Adrenal gland (tissue), 12 donors: ENCODE measurements around the gene OTOS. TPM values are rescaled to one million over a fixed set of nuclear protein-coding genes. Genes with fewer than 3 reads are reported as not detected.

Source experiments
- DNase-seq, 7 donors: peaks; one replicate each; pipeline ENCODE4 v3.0.0-alpha.2; 2019 to 2020
- H3K27ac ChIP-seq, 5 donors: fragments of 200-600 bp; sonication (generic) in 4 of 5; 1 replicate in 3 of 5; 2 replicates in 2 of 5; pipeline versions ENCODE4 v1.5.1 to v1.8.0; 2016 to 2020; ENCODE audit warnings: mild to moderate bottlenecking in 1 of 5
- H3K27me3 ChIP-seq: fragments of 200-600 bp; 2 replicates; pipeline ENCODE4 v1.8.0; 2021
- H3K36me3 ChIP-seq, 2 donors: fragments of 200-600 bp; replicated peaks in 1 of 2; 1 replicate in 1 of 2; 2 replicates in 1 of 2; pipeline versions ENCODE4 v1.5.1 to v1.8.0; 2018 to 2022
- H3K4me1 ChIP-seq, 2 donors: fragments of 200-600 bp; replicated peaks in 1 of 2; 1 replicate in 1 of 2; 2 replicates in 1 of 2; pipeline versions ENCODE4 v1.5.1 to v1.8.0; 2018 to 2021
- H3K4me3 ChIP-seq, 4 donors: fragments of 200-600 bp; sonication (generic) in 3 of 4; one replicate each; pipeline ENCODE4 v1.5.1; 2016 to 2018
- H3K9me3 ChIP-seq, 3 donors: fragments of 200-600 bp; sonication (generic) in 1 of 3; replicated peaks in 1 of 3; 1 replicate in 2 of 3; 2 replicates in 1 of 3; pipeline versions ENCODE4 v1.5.1 to v1.8.0; 2016 to 2021
- CTCF ChIP-seq, 6 experiments: fragments of 450-650 bp in 4 of 6; fragments of 200-600 bp in 2 of 6; sonication (generic) in 1 of 6; IDR thresholded peaks; 1 replicate in 5 of 6; 2 replicates in 1 of 6; pipeline versions ENCODE4 v1.5.1 to v1.8.0; 2016 to 2021; ENCODE audit warnings: antibody characterized with exemption in 6 of 6, mild to moderate bottlenecking in 2 of 6, moderate library complexity in 1 of 6
- POLR2A ChIP-seq, 2 donors: fragments of 450-650 bp; IDR thresholded peaks; one replicate each; pipeline ENCODE4 v1.6.1; 2017; ENCODE audit warnings: antibody characterized with exemption in 2 of 2, mild to moderate bottlenecking in 2 of 2, moderate library complexity in 1 of 2
- WGBS, 4 donors: extraction: QIAGEN DNeasy Blood & Tissue Kit in 2 of 4; methylation state at CpG; one replicate each; pipeline versions ENCODE4 v1.1.5 to v1.1.7; 2013 to 2017; 5-methylcytosine and 5-hydroxymethylcytosine counted together
- intact Hi-C, 2 donors: fragments of 100-400 bp; cut with DNase I; formaldehyde crosslinking; loops; one replicate each; pipeline versions ENCODE4 v1.14.1 to v1.15.0; 2022 to 2023
- polyA plus RNA-seq, 3 donors: library from polyadenylated mRNA; stranded (reverse); fragments of 200-250 nt in 2 of 3; fragments of 350-450 nt in 1 of 3; fragmentation: Illumina TruSeq in 1 of 3; extraction: RNeasy Lipid Tissue Mini Kit (QIAGEN cat#74804) in 1 of 3; gene quantifications; one replicate each; pipeline ENCODE4 v1.2.3, GENCODE V29; 2013 to 2014
- total RNA-seq, 9 donors: library from RNA; depleted of rRNA in 4 of 9; stranded (reverse); fragments of >200 nt in 4 of 9; fragments of 120-200 nt in 1 of 9; fragmentation: NEBNext Ultra II Directional in 1 of 9; extraction: Animal tissue kit (Norgen Biotek cat#: 25700) in 1 of 9; gene quantifications; one replicate each; pipeline versions ENCODE4 v1.1.0 to v1.2.4, GENCODE V29; 2013 to 2023
- donor health status: healthy with polysubstance abuse.
- donor health status: Bipolar disorder and iron deficiency.
- donor health status: DM: yes; HTN: yes; CAD: no.
- donor health status: DM: no; HTN: no; CAD: no.
- donor health status: DM: no; HTN: no; CAD: no.
- donor health status: DM: yes; HTN: yes; CAD: no.

Gene OTOS
- total and polyA plus RNA-seq, 12 donors: not detected

DNA sequence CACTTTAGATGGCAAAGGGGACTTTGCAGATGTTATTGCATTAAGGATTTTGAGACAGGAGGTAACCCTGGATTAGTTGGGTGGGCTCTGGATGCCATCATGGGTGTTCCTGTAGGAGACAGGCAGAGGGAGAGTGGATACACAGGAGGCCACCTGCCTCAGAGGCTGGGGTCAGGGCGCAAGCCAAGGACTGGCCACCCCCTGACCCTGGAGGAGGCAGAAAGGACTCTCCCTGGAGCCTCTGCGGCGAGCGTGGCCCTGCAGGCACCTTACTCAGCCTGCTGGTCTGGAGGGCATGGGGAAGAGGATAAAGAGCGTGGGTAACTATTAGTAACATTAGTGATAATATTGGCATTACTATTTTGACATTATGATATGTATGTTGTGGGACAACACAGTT lies 21.6 kb upstream of the OTOS start:
- no peaks in the 10 kb centered on the region for H3K9me3 ChIP-seq
- no peaks in the 10 kb centered on the region for H3K27me3 ChIP-seq
- no peak overlapping the region for H3K4me3 ChIP-seq
- no peak for DNase-seq
- no peaks in the 10 kb centered on the region for H3K36me3 ChIP-seq
- TF ChIP-seq CTCF (IDR thresholded peaks at IDR 0.05): no peak
- no peak for TF ChIP-seq POLR2A (IDR thresholded peaks at IDR 0.05)
- intact Hi-C loops: no loop called here
- H3K27ac ChIP-seq: no peak overlapping the region
- WGBS, 4 donors: 72 to 75% (median 74%) methylated on average over 5 of the region's 5 CpGs
- peaks cover 0 to 6% of the 10 kb centered on the region in 2 donors for H3K4me1 ChIP-seq

DNA sequence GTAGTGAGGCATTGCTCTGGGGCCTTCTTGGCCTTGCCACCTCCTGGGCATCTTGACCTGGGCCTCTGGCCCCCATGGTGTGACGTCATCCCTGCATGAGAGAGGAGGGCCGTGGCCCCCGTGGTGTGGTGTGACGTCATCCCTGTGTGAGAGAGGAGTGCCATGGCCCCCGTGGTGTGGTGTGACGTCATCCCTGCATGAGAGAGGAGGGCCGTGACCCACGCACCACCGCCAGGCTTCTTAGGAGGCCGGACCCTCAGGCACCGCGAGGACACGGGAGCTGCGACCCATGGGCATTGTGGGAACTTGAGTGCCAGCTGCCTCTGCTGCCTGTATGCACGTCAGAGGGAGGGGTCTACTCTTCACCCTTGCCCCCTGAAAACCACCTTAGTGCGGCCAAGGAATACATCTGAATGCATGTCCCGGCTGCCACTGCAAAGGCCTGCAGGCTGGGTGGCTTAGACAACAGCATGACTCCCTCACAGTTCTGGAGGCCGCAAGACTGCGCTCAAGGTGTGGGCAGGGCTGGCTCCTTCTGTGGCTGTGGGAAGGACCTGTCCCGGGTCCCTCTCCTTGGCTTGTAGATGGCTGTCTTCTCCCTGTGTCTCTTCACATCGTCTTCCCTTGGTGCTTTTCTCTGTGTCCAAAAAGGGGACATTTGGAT lies 20.8 kb upstream of the OTOS start:
- 92 to 95% (median 93%) methylated on average over 15 to 21 of the region's 21 CpGs for WGBS, 4 donors
- no peak for TF ChIP-seq POLR2A (IDR thresholded peaks at IDR 0.05)
- no peak for TF ChIP-seq CTCF (IDR thresholded peaks at IDR 0.05)
- Histone ChIP-seq H3K27me3 (no peaks in the 10 kb centered on the region), H3K4me3 (no peak overlapping the region), H3K27ac (no peak overlapping the region), H3K36me3 (no peaks in the 10 kb centered on the region), H3K9me3 (no peaks in the 10 kb centered on the region), H3K4me1 (peaks cover 0 to 6% of the 10 kb centered on the region in 2 donors)
- intact Hi-C loops: no loop called here
- no peak for DNase-seq

DNA sequence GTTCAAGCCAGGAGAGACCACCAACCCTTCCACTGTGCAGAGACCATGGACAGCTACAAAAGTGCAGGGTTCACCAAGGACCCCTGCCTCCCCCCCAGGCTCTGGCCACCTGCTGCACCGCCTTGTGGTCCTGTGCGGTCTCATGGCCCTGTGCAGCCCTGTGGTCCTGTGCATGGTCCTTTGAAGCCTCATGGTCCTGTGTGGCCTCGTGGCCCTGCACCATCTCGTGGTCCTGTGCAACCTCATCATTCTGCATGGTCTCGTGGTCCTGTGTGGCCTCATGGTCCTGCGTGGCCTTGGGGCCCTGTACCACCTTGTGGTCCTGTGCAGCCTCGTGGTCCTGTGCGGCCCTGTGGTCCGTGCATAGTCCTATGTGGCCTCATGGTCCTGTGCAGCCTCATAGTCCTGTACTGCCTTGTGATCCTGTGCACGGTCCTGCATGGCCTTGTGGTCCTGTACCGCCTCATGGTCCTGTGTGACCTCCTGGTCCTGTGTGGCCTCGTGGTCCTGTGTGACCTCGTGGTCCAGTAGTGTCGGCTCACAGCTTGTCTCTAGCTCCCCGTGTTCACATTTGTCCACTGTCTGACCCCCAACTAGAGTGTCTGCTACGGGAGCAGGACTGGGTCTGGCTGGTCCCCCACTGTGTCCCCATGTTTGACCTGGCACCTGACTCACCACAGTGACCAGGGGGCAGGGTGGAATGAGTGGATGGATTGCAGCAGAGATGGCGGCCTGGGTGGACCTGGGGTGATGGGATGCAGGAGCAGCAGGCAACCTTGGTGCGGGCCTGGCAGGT lies 20.0 kb upstream of the OTOS start:
- H3K9me3 ChIP-seq: no peaks in the 10 kb centered on the region
- H3K4me1 ChIP-seq: peaks cover 0 to 9% of the 10 kb centered on the region in 2 donors
- H3K36me3 ChIP-seq: no peaks in the 10 kb centered on the region
- WGBS, 4 donors: 90 to 96% (median 92%) methylated on average over 5 to 18 of the region's 18 CpGs
- TF ChIP-seq POLR2A (IDR thresholded peaks at IDR 0.05): no peak
- TF ChIP-seq CTCF (IDR thresholded peaks at IDR 0.05): no peak
- H3K4me3 ChIP-seq: no peak overlapping the region
- no peak for DNase-seq
- no peak overlapping the region for H3K27ac ChIP-seq
- no peaks in the 10 kb centered on the region for H3K27me3 ChIP-seq
- intact Hi-C loops: no loop called here

DNA sequence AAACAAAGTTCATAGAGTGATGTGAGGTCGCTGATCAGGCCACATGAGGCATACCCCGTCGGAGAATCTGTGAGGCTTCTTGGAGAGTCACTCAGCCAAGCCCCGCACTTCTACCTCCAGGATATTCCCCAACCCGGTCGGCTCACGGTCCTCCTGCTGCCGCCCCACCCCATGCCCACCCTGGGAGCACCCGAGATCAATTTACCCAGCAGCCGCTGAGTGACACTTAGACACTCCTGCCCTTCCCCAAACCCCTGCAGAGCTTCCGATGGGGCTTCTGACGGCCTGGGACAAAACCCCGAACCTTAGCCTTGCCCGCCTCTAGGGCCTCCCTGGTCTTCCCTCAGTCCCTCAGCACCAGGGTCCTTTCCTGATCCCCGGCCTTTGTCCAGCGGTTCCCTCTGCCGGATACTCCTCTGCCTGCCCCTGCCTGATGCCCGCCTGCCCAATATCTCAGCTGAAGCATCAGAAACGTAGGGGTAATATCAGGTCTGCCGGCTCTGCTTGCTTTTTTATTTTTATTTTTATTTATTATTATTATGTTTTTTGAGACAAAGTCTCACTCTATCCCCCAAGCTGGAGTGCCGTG lies 18.9 kb upstream of the OTOS start:
- Histone ChIP-seq H3K4me1 (peaks cover 0 to 12% of the 10 kb centered on the region in 2 donors), H3K9me3 (no peaks in the 10 kb centered on the region), H3K27me3 (no peaks in the 10 kb centered on the region), H3K27ac (no peak overlapping the region), H3K36me3 (no peaks in the 10 kb centered on the region), H3K4me3 (no peak overlapping the region)
- 82 to 92% (median 90%) methylated on average over 17 to 21 of the region's 21 CpGs for WGBS, 4 donors
- TF ChIP-seq CTCF (IDR thresholded peaks at IDR 0.05) (no peak), POLR2A (IDR thresholded peaks at IDR 0.05) (no peak)
- intact Hi-C loops: no loop called here
- no peak for DNase-seq
